Measurements from ENCODE around the gene GRM8.

- no peak for TF ChIP-seq CTCF (conservative IDR thresholded peaks at IDR 0.05)
- no peak for TF ChIP-seq ZFX (IDR thresholded peaks at IDR 0.05)
These were observed 101.4 kb downstream of the GRM8 start for GRCh38 chr7:127151379-127151778.
